Stimulated activated CD8-positive, alpha-beta memory T cell treated with anti-CD3 and anti-CD28 coated beads, Interleukin-12 subunit alpha, Interleukin-12 subunit beta, amount 100 ng/mL, for 24 hours (primary cell): ENCODE results near the gene IL31.
"Not testable (repeated sequence)": the region's sequence is repeated elsewhere in the genome, so short reads cannot be mapped to it uniquely, and the experiment has no call there.

Experiments used
- DNase-seq: peaks from one replicate; pipeline ENCODE4 v3.0.0-alpha.2; 2020; ENCODE audit errors: extremely low read depth

The IL31 gene

DNA sequence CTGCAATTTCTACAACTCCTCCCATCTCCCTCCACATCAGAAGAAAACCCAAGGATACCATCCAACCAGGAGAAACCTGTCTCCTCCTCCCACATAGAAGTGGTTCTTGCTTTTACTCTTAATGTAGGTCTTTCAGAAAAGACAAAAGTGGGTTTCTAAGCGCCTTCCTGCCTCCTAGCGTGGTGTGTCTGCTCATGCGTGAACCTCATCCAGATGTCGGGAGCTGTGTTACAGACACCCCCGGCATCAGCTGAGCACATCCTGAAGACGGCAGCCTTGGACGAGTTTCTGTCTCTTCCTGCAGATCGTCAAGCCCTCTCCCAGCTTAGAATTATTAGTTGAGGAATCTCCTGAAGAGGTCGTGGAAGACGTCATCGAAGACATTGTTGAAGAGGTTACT lies 18.4 kb upstream of the IL31 start:
- no peak for DNase-seq

DNA sequence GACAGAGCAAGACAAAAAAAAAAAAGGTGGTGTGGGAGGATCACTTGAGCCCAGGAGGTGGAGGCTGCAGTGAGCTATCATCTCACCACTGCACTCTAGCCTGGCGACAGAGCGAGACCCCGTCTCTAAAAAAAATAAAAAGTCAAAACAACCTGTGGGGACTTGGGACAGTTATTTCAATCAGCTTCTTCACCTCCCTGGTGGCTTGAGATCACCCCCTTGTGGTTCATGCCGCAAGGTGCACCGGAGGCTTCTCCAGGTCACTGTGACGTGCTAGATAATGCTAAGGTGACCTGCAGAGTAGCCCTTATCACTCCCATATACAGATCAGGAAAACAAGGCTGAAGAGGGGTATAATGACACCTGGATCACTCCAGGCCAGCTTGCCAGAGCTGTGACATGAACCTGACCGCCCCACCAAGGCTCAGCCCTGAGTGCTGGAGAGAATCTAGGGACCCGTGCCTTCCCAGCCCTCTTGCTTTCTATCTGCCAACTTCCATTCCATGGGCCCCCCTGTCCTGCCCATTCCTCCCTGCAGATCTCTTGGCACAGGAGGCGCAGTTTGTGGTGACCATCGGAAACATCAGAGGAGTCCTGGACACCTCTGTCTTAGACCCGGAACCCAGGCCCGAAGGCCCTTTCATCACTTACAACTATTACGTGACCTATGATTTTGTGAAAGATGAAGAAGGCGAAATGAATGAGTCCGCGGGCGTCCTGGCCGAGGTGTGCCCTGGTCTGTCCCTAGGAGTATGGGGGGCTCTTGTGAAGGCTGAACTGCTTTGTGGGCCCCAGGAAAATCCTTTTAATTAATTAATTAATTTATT lies 17.0 kb upstream of the IL31 start:
- DNase-seq, result no peak

DNA sequence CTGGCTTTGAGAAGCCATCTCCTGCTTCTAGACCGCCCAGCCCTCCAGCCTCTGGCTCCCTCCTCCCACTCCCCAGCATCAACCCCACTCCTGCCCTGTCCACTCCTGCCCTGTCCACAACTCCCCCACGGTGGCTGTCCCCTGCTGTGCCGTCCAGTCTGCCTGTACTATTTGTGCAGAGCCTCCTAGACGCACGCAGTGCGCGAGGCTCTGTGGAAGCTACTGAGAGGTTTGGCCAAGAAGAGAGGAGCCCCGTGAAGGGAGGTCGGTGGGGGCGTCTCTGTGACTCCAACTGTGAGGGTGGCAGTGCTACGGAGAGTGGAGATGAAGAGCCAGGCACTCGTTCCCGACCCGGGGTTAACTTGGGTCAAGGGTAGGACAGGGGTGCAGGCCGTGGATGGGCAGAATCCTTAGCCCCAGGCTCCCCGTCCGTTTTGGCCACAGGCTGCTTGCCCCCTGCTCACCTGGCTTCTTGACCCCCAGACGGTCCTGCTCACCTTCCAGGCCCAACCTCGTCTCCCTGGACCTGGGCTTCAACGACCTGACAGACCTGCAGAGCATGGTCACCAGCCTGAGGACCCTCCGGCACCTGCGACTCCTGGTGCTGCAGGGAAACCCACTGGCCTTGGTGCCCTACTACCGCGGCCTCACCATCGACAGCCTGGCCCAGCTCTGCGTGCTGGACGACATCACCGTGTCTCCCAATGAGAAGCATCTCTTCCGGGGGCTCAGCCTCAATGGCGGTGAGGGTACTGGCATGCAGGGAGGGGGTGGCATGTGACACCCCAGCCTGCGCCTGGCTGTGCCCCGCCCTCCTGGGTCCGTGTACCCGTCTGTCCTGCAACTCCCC lies 15.8 kb upstream of the IL31 start:
- DNase-seq, result no peak

DNA sequence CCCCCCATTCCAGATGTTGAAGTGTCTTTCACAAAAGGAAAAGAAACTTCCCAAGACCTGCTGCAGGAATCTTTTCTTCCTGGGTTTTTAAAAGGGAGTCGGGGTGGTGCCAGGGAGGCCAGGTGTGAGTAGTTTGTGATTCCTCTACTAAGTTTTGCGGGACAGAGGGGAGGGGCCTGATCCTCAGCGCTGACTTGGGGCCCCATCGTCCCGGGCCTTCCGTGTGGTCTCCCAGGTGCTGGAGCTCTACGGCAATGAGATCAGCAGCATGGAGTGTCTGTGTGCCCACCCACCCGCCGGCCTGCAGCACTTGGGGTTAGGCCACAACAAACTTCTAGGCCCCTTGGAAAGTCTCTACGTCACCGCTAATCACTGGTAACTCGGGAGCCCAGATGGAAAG lies 13.4 kb upstream of the IL31 start:
- no peak for DNase-seq

DNA sequence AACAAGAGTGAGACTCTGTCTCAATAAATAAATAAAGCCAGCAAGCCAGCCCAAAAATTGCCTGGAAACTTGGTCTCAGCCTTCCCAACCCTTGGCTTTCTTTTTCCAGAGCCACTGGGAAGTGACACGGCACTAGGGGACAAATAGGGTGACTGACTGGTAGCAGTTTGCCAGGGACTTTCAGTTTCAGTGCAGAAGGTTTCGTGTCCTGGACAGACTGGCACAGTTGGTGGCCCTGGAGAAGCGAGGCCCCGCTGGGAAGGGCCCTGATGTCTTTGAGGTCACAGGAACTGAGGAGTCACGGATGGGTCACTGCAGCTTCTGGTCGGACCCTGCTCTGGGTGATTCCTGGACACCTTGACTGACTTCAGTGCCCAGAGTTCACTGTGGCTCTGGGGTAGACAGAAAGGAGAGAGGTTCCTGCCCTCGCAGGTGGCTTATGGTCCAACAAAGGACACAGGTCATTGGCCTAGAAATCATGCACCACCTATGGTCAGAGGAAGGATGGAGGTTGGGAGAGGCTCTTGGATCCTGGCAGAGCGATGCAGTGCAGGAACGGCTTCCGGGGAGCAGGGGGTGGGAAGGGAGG lies 11.6 kb upstream of the IL31 start:
- DNase-seq, result no peak

DNA sequence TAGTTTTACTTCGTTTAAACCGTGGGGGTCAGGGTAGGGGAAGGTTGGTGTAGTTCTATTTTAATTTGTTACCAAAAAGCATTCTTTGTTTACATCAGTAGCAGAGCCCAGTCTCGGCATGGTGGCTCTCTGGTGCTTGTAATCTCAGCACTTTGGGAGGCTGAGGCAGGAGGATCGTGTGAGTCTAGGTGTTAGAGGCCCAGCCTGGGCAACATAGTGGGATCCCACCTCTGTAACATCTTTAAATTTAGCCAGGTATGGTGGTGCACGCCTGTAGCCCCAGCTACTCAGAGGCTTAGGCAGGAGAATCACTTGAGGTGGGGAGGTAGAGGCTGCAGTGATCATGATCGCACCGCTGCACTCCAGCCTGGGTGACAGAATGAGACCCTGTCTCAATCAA lies 11.1 kb upstream of the IL31 start:
- no peak for DNase-seq

DNA sequence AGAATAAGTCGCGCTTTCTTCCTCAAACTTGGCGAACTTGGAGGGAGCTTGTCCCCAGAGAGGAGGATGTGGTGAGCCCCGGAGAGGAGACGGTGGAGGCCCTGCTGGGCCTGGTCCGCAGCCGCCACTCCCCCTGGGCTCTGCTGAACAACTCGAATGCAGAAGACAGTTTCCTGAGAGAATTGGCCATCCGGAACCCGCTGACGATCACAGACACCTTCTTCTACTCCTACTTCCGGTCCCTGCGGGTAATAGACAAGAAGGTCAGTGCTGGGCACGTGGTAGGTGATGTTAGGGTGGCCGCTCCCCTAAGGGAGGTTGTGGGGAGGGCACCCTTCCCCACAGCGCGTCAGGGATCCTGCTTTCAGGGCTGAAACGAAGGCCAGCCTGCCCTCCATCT lies 10.5 kb upstream of the IL31 start:
- no peak for DNase-seq

DNA sequence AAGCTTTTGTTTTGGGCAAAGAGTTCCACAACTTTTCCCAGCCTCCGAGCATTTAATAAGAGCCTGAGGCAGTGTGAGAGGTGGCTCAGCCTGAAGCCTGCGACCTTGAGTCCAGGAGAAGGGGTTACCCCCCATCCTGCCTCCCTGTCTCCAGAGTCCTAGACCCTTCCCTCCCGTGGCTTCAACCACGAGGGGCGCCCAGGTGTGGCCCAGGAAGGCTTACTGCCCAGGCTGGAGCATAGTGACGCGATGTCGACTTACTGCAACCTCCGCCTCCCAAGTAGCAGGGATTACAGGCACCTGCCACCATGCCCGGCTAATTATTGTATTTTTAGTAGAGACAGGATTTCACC lies 9.5 kb upstream of the IL31 start:
- no peak for DNase-seq

DNA sequence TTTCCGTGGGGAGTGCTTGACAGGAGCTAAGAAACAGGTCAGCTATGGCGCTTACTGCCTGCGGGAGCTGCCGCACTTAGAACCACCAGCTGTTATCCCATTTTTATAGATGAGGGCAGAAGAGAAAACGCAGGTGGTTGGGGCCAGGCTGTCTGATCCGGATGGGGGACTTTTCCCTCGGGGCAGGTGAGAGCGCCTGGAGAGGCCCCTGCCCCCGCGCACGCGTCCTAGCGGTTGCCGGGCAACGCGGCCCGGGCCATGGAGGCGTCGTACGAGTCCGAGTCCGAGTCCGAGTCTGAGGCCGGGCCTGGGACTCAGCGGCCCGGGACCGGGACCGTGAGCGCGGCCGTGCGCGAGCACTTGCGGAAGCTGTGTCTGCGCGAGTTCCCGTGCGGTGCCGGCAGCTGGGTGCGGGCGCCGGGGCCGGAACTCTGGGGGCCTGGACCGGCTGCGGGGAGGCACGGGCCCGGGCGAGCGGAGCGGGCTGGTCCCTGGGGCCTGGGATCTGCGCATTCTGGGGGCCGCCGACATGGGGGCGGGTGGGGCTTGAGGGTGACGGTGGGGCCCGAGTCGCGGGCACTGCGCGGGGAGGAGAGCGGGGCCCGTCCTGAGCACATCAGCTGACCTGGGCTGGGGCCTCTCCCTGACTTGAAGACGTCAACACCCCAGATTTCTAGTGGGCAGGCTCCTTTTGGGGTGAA lies 9.0 kb upstream of the IL31 start, which contains the start of gene LRRC43:
Gene LRRC43 (plus strand): TSS at position 237 of the 701 bp plus-strand sequence. CDS start 22 bp downstream, at position 259.
- no peak for DNase-seq

DNA sequence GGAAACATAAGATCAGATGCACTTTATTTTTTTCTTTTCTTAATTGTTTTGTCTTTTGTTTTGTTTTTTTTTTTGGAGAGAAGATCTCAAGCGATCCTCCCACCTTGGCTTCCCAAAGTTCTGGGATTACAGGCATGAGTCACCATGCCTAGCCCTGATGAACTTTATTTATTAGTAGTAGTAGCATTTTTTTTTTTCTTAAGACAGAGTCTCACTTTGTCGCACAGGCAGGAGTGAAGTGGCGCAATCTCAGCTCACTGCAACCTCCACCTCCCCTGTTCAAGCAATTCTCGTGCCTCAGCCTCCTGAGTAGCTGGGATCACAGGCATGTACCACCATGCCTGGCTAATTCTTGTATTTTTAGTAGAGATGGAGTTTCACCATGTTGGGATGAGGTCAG lies 2.5 kb upstream of the IL31 start:
- not testable (repeated sequence) for DNase-seq

DNA sequence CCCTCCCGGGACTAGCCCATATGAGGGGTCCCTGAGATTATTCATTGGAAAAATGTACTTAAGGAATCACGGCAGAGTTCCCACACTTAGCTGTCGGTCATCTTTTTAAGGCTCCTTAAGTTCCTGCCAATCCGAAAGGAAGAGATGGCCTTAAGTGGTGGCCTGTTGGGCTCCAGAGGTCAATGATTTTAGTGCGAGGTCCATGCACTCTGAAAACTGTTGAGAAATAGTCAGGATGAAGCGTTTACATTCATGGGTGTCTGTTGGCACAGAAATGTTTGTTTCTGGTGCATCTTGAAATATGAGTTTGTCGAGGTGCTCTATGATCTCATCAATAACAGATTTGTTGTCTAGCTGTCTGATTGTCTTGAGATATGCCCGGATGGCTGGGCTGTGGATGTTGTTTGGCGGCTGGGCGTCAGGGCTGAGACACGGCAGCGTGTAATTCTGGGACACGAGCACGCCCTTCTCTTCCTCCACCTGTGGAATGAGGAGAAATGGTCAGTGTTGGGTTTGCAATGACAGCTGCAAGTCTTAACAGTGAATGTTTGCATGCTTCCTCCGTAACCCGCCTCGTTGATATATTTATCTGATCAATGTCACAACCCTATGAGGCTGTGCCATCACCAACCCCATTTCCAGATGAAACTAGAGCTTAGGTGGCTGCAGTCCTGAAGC lies 1.6 kb downstream of the IL31 start:
- no peak for DNase-seq

DNA sequence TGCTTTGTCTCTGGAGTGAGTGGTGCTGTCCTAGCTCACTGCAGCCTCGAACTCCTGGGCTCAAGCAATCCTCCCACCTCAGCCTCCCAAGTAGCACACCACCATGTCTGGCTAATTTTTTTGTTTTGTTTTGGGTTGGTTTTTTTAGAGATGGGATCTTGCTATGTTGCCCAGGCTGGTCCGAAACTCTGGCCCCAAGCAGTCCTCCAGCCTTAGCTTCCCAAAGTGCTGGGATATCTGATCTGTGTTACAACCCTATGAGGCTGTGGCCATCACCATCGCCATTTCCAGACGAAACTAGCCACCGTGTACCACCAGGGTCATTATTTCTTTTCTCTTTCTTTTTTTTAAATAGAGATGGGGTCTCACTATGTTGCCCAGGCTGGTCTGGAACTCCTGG lies 2.6 kb downstream of the IL31 start:
- no peak for DNase-seq

DNA sequence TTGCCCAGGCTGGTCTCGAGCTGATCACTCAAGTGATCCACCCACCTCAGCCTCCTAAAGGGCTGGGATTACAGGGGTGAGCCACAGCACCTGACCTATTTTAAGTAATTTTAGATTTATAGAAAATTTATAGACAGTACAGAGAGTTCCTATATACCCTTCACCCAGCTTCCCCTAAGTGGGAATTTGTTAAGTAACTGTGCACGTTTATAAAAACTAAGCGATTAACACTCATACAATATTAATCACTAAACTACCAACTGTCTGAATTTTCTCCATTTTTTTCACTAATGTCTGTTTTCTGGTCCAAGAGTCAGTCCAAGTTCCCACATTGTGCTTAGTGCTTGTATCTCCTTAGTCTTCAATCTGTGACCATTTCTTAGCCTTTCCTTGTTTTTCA lies 5.5 kb downstream of the IL31 start:
- DNase-seq, result no peak

DNA sequence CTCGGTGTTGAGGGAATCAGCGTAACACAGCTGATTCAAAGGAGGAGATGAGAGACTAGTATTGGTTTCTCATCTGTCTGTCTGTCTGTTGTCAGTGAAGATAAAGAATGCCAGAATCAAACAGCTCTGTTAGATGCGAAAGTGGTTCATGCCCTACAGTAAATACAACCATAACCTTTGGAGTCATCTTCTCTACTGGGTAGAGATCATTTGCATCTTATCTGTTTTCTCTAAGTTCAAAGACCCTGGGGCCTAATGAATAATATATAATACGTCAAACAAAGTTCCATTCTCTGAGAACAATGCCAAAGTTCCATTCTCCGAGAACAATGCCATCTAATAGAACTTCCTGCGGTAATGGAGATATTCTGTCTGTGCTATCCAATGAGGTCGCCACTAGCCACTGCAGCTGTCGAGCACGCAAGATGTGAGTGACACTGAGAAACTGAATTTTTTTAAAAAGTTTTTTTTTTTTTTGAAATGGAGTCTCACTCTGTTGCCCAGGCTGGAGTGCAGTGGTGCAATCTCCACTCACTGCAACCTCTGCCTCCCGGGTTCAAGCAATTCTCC lies 6.6 kb downstream of the IL31 start:
- no peak for DNase-seq

DNA sequence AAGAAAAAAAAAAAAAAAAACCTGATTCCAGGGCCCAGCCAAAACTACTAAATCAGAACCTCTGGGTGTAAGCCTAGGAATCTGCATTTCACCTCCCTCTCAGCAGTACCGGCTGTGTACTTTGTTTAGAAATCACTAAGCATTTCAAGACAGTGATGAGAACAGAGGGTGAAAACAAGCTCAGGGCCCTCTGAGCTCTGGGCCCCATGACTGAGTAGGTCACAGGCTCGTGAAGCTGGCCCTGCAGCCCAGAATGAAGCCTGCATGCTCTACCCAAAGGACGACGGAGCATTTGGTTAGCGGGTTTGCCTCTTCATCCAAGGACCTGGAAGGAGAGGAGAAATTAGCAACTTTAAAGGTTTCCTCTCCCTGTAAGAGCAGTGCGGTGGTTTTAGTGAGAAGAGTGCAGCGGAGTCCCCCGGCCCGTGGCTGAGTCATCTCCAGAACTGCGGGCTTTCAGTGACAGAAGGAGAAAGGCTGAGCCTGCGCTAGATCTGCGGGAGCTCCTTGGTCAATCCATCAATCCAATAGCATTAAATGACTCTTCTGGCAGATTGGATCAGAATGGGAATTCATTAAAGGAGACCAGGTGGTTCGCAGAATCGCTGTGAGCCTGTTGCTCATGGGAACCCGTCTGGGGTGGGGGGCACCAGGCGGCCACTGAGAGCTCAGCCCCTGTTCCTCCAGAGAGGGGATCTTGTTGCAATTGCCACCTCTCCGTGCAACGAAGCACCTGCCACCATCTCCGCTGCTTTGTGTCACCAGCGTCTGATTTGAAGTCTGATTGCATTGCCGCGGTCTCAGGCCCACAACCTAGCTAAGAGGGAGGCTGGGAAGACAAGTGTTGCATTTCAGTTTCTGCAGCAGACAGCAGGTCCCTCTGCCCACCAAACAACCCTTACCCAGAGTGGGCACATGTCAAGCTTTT lies 7.3 kb downstream of the IL31 start:
- peak; percentile 23 for DNase-seq

DNA sequence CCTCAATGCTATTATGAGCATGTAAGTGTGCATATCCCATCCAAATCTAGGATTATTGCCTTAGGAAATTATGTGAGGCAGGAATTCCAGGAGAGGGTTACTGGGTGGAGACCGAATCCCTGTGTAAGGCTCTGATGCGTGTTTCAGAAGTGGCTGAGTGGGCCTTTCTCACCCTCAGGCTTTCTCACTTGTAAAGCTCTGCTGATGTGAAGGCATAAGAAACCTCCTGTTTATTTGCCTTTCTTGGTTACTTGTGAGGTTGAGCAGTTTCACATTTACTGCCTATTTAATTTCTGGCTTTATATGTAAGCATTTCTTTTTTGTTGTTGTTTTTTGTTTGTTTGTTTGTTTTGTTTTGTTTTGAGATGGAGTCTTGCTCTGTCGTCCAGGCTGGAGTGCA lies 11.0 kb downstream of the IL31 start:
- no peak for DNase-seq

DNA sequence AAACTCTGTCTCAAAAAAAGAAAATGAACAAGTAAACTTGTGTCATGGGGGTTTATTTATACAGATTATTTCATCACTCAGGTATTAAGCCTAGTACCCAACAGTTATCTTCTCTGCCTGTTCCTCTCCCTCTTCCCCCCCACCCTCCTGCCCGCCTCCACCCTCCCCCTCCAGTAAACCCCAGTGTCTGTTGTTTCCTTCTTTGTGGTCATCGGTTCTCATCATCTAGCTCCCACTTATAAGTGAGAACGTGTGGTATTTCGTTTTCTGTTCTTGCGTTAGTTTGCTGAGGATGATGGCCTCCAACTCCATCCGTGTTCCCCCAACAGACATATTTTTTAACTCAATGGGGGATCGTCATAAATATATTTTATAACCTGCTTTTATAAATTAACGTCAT lies 12.3 kb downstream of the IL31 start:
- DNase-seq, result no peak

DNA sequence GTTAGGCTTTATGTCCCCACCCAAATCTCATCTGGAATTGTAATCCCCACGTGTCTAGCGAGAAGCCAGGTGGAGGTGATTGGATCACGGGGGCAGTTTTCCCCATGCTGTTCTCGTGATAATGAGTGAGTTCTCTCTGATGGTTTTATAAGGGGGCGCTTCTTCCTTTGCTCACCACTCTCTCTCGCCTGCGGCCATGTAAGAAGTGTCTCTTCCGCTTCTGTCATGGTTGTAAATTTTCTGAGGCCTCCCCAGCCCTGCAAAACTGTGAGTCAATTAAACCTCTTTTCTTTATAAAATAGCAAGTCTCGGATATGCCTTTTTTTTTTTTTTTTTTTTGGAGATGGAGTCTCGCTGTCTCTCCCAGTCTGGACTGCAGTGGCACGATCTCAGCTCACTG lies 13.3 kb downstream of the IL31 start:
- no peak for DNase-seq

DNA sequence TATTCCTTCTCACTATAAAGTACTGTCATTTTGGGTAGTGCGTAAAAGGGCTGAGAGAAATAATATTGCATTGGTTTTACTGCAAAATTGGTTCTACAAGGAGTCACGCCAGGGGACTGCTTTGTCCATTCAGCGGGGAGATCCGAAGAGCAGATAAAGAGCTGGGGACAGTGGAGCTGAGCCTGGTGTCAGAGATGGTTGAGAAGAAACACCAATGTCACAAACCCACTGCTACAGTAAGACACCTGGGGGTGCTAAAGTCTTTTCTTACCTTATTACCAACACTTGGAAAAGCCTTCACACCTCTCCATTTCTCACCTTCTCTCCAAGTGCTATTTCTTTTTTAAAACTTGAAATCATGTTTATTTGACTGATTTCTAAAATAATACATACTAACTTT lies 14.1 kb downstream of the IL31 start:
- no peak for DNase-seq

DNA sequence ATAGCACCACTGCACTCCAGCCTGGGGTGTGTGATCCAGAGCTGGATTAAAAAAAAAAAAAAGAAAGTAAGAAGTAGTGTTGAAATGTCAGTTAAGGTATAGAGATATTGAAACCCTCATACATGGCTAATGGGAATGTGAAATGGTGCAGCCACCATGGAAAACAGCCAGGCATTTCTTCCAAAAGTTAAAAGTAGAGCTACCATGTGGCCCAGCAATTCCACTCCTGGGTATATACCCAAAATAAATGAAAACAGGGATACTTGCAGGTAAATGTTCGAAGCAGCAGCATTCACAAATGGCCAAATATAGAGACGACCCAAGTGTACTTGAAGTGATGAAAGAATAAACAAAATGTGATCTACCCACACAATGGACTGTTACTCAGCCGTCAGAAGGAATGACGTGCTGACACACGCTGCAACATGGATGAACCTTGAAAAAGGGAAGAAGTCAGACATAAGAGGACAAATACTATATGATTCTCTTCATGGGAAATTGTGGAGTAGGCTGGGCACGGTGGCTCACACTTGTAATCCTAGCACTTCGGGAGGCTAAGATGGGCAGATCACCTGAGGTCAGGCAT lies 15.2 kb downstream of the IL31 start:
- no peak for DNase-seq
